Neural cell (in vitro differentiated cells): ENCODE data around the gene LACTBL1. TPM values are rescaled to one million over a fixed set of nuclear protein-coding genes. Genes with fewer than 3 reads are reported as not detected.

Source experiments
- H2AFZ ChIP-seq: fragments of 200-600, 300-800 bp; sonication (generic), shearing (Covaris generic); 2 replicates; pipeline ENCODE4 v1.6.0; 2014; ENCODE audit warnings: low read depth, mild to moderate bottlenecking, antibody characterized with exemption, low read length, moderate library complexity
- H3F3A ChIP-seq: fragments of 200-600 bp; shearing (Covaris generic); 2 replicates; pipeline ENCODE4 v1.6.1; 2016; ENCODE audit warnings: mild to moderate bottlenecking, moderate library complexity, mixed read lengths, antibody characterized with exemption, low read length; ENCODE audit not compliant: insufficient read depth, poor library complexity, severe bottlenecking
- H3K27ac ChIP-seq: fragments of 200-600, 300-800 bp; sonication (generic), shearing (Covaris generic); 2 replicates; pipeline ENCODE4 v1.5.1; 2014; ENCODE audit warnings: mild to moderate bottlenecking, low read length, moderate library complexity
- H3K27me3 ChIP-seq: fragments of 300-800, 200-600 bp; sonication (generic), shearing (Covaris generic); 2 replicates; pipeline ENCODE4 v1.6.0; 2014; ENCODE audit warnings: mild to moderate bottlenecking, low read depth, low read length, moderate library complexity; ENCODE audit not compliant: insufficient read depth
- H3K36me3 ChIP-seq: fragments of 300-800, 200-600 bp; sonication (generic), shearing (Covaris generic); 2 replicates; pipeline ENCODE4 v1.5.1; 2014; ENCODE audit warnings: mild to moderate bottlenecking, antibody characterized with exemption, low read length, moderate library complexity; ENCODE audit not compliant: insufficient read depth
- H3K4me2 ChIP-seq: fragments of 300-800, 200-600 bp; sonication (generic), shearing (Covaris generic); 2 replicates; pipeline ENCODE4 v1.6.0; 2014; ENCODE audit warnings: mild to moderate bottlenecking, low read length
- H3K4me3 ChIP-seq: fragments of 300-800, 200-600 bp; sonication (generic), shearing (Covaris generic); 2 replicates; pipeline ENCODE4 v1.5.1; 2014; ENCODE audit warnings: mild to moderate bottlenecking, low read length, moderate library complexity
- H3K79me2 ChIP-seq: fragments of 200-600 bp; shearing (Covaris generic); replicated peaks from 2 replicates; pipeline ENCODE4 v1.6.0; 2014; ENCODE audit warnings: mild to moderate bottlenecking, low read length, moderate library complexity; ENCODE audit not compliant: insufficient read depth
- H3K9ac ChIP-seq: fragments of 300-800, 200-600 bp; sonication (generic), shearing (Covaris generic); 2 replicates; pipeline ENCODE4 v1.6.1; 2016; ENCODE audit warnings: mild to moderate bottlenecking, low read length, mixed read lengths
- H3K9me2 ChIP-seq: fragments of 200-600 bp; shearing (Covaris generic); 2 replicates; pipeline ENCODE4 v1.6.1; 2016; ENCODE audit warnings: mild to moderate bottlenecking, low read length, mixed read lengths; ENCODE audit not compliant: insufficient read depth
- H3K9me3 ChIP-seq: fragments of 200-600, 300-800 bp; sonication (generic), shearing (Covaris generic); 2 replicates; pipeline ENCODE4 v1.6.1; 2016; ENCODE audit warnings: mild to moderate bottlenecking, mixed run types, low read length, moderate library complexity, mixed read lengths
- H4K20me1 ChIP-seq: fragments of 200-600 bp; shearing (Covaris generic); 2 replicates; pipeline ENCODE4 v1.6.1; 2016; ENCODE audit warnings: mild to moderate bottlenecking, mixed run types; ENCODE audit not compliant: insufficient read depth
- EP300 ChIP-seq: fragments of 450-650 bp; conservative IDR thresholded peaks from 2 replicates; pipeline ENCODE4 v1.6.1; 2014; ENCODE audit warnings: antibody characterized with exemption, mild to moderate bottlenecking, moderate library complexity; ENCODE audit not compliant: poor library complexity, severe bottlenecking
- EZH2 ChIP-seq: fragments of 200-600, 300-800 bp; shearing (Covaris generic), sonication (generic); IDR thresholded peaks from 2 replicates; pipeline ENCODE4 v1.6.1; 2014; ENCODE audit warnings: antibody characterized with exemption, low read length, borderline replicate concordance, mild to moderate bottlenecking; ENCODE audit not compliant: insufficient read depth, poor library complexity, severe bottlenecking
- MXI1 ChIP-seq: fragments of 450-650 bp; conservative IDR thresholded peaks from 2 replicates; pipeline ENCODE4 v1.6.1; 2014; ENCODE audit warnings: antibody characterized with exemption, mild to moderate bottlenecking; ENCODE audit not compliant: poor library complexity, severe bottlenecking
- POLR2AphosphoS5 ChIP-seq: IDR thresholded peaks from 2 replicates; pipeline ENCODE4 v1.6.1; 2012
- RAD21 ChIP-seq: fragments of 450-650 bp; conservative IDR thresholded peaks from 2 replicates; pipeline ENCODE4 v1.6.1; 2014; ENCODE audit warnings: antibody characterized with exemption, mild to moderate bottlenecking, moderate library complexity
- SMC3 ChIP-seq: fragments of 450-650 bp; conservative IDR thresholded peaks from 2 replicates; pipeline ENCODE4 v1.6.1; 2014; ENCODE audit warnings: antibody characterized with exemption, mild to moderate bottlenecking, moderate library complexity; ENCODE audit not compliant: poor library complexity
- TAF1 ChIP-seq: IDR thresholded peaks from 2 replicates; pipeline ENCODE4 v1.6.1; 2012; ENCODE audit warnings: low read depth
- polyA plus RNA-seq: library from polyadenylated mRNA; depleted of rRNA; stranded (reverse); fragments of >200 nt; gene quantifications from 2 replicates; pipeline ENCODE4 v1.2.3, GENCODE V29; 2014
- TF ChIP-seq, protein P1 (sequence below): IDR thresholded peaks from 2 replicates; pipeline ENCODE4 v1.6.1; 2012; ENCODE audit warnings: borderline replicate concordance
- TF ChIP-seq, protein P2 (sequence below): fragments of 450-650 bp; IDR thresholded peaks from 2 replicates; pipeline ENCODE4 v1.5.1; 2014; ENCODE audit warnings: antibody characterized with exemption, mild to moderate bottlenecking, moderate library complexity; ENCODE audit not compliant: poor library complexity, severe bottlenecking

LACTBL1 gene
- polyA plus RNA-seq, 1 donor from 2014 or later, result not detected

DNA sequence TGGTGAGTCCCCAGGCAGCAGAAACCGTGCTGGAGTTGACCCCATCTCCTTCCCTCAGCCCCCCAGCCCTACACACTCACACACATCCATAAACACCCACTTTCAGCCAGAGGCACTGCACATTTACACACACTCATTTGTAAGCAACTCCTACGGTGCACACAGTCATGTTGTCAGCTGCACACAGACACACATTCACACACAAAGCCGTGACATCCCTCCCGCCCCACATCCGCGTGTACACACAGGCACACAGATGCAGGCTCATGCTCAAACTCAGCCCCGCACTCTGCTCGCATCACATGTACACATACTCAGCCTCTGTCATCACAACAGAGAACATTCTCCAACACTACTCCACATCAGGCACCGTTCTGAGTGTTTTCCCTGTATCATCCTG lies 47.6 kb downstream of the LACTBL1 start:
- Histone ChIP-seq H3K27me3 (no peaks in the 10 kb centered on the region), H3K4me2 (no peak overlapping the region), H3K9me2 (no peaks in the 10 kb centered on the region), H3K9ac (no peak overlapping the region), H3K4me3 (no peak overlapping the region), H3K9me3 (no peaks in the 10 kb centered on the region), H3K27ac (no peak overlapping the region), H3K79me2 (no peaks in the 10 kb centered on the region), H3F3A (no peaks in the 10 kb centered on the region), H3K36me3 (no peaks in the 10 kb centered on the region), H4K20me1 (no peaks in the 10 kb centered on the region), H2AFZ (no peak overlapping the region)
- TF ChIP-seq MXI1, result no peak
- no peak for TF ChIP-seq TAF1

DNA sequence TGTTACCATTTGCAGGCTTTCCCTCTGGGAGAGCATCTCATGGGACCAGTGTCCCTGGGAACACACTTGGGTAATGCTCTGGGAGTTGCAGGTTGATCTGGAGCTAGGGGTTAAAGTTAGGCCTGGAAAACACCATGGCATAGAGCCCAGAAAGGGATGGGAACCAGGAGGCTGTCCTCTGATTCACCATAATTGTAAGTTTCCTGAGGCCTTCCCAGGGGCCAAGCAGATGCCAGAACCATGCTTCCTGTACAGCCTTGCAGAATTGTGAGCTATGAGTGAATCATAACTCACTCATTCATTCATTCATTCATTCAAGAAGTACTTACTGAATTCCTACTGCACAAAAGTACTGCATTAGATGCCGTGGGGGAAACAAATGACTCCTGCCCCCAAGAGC lies 50.0 kb downstream of the LACTBL1 start:
- Histone ChIP-seq H2AFZ (no peak overlapping the region), H3K9me3 (no peaks in the 10 kb centered on the region)

More for the DNA sequence above, 50.0 kb downstream of the LACTBL1 start:
- TF ChIP-seq MXI1 (no peak), EP300 (no peak), TAF1 (no peak), POLR2AphosphoS5 (no peak), SMC3 (no peak), EZH2 (no peak), RAD21 (no peak)
- TF ChIP-seq, protein P1, sequence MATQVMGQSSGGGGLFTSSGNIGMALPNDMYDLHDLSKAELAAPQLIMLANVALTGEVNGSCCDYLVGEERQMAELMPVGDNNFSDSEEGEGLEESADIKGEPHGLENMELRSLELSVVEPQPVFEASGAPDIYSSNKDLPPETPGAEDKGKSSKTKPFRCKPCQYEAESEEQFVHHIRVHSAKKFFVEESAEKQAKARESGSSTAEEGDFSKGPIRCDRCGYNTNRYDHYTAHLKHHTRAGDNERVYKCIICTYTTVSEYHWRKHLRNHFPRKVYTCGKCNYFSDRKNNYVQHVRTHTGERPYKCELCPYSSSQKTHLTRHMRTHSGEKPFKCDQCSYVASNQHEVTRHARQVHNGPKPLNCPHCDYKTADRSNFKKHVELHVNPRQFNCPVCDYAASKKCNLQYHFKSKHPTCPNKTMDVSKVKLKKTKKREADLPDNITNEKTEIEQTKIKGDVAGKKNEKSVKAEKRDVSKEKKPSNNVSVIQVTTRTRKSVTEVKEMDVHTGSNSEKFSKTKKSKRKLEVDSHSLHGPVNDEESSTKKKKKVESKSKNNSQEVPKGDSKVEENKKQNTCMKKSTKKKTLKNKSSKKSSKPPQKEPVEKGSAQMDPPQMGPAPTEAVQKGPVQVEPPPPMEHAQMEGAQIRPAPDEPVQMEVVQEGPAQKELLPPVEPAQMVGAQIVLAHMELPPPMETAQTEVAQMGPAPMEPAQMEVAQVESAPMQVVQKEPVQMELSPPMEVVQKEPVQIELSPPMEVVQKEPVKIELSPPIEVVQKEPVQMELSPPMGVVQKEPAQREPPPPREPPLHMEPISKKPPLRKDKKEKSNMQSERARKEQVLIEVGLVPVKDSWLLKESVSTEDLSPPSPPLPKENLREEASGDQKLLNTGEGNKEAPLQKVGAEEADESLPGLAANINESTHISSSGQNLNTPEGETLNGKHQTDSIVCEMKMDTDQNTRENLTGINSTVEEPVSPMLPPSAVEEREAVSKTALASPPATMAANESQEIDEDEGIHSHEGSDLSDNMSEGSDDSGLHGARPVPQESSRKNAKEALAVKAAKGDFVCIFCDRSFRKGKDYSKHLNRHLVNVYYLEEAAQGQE, result no peak
- TF ChIP-seq, protein P2, sequence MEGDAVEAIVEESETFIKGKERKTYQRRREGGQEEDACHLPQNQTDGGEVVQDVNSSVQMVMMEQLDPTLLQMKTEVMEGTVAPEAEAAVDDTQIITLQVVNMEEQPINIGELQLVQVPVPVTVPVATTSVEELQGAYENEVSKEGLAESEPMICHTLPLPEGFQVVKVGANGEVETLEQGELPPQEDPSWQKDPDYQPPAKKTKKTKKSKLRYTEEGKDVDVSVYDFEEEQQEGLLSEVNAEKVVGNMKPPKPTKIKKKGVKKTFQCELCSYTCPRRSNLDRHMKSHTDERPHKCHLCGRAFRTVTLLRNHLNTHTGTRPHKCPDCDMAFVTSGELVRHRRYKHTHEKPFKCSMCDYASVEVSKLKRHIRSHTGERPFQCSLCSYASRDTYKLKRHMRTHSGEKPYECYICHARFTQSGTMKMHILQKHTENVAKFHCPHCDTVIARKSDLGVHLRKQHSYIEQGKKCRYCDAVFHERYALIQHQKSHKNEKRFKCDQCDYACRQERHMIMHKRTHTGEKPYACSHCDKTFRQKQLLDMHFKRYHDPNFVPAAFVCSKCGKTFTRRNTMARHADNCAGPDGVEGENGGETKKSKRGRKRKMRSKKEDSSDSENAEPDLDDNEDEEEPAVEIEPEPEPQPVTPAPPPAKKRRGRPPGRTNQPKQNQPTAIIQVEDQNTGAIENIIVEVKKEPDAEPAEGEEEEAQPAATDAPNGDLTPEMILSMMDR, result no peak
- H3K79me2 ChIP-seq, result no peaks in the 10 kb centered on the region
- H3K36me3 ChIP-seq, result no peaks in the 10 kb centered on the region
- no peaks in the 10 kb centered on the region for H3F3A ChIP-seq
- H3K27ac ChIP-seq, result no peak overlapping the region
- H3K9me2 ChIP-seq, result no peaks in the 10 kb centered on the region
- no peaks in the 10 kb centered on the region for H3K27me3 ChIP-seq
- H3K9ac ChIP-seq, result no peak overlapping the region
- no peak overlapping the region for H3K4me2 ChIP-seq
- H4K20me1 ChIP-seq, result no peaks in the 10 kb centered on the region
- no peak overlapping the region for H3K4me3 ChIP-seq
